Activated CD4-positive, alpha-beta T cell treated with anti-CD3 and anti-CD28 coated beads, Interleukin-2, amount 50 U/mL, for 16 hours (primary cell): Measurements from ENCODE around the gene SMG6.

Experiments
- DNase-seq: peaks from one replicate; pipeline ENCODE4 v3.0.0-alpha.2; 2020

The SMG6 gene

DNA sequence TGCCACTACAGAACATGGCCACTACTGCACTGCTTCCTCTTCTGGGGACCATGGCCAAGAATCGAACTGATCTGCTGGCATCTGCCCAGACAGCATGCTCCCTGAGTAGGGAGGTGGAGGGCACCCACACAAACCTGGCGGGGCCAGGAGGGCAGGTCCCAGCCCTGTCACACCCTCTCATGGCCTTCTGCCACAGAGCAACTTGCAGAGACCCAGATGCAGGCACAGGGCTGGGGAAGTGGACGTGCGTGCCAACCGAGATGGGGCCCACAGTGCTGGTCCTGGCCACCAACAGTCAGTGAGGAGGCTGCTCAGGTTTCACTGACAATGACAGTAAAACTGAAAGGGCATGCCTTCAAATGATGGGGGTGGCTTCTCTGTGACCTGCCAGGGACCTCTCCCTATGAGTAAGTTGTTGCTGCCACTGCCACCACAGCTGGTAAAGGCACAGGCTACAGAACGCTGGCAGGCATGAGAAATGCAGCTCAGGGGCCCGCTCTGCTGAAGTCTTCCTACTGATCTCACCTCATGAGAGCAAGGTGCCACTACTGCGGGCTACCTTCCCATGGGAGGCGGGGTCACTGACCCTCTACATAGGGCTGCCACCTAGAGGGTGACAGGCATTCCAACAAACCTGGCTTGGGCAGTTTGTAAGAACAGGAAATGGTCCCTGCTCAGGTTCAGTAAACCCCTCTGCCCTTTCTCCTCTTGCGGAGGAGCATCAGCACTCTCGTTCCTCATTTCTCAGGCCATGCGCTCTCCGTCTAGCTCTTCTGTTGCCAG is 233.2 kb downstream of the SMG6 start:
- peak; percentile 95 for DNase-seq

DNA sequence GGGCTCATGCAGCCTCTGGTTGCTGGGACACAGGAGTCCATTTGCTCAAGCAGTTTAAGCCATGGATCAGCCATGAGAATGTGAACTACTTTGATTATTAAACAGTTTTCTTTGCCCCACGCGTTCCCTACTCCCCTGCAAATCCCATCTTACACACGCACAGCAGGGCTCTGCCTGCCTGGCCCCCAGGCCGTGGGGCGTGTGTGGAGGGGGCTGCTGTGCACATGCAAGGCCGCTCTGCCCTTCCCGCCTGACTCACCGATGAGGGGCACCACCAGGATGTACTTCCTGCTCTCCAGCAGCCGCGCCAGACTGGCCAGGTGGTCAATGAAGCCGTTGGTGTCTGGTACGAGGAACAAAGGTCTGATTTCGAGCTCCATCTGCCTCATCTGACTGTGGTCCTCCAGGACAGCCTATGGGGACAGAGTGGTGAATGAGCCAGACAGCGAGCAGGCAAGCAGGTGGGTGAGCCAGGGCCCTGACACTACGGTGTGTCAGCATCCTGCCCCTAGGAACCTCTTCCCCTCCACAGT is 235.0 kb downstream of the SMG6 start:
- DNase-seq = no peak

DNA sequence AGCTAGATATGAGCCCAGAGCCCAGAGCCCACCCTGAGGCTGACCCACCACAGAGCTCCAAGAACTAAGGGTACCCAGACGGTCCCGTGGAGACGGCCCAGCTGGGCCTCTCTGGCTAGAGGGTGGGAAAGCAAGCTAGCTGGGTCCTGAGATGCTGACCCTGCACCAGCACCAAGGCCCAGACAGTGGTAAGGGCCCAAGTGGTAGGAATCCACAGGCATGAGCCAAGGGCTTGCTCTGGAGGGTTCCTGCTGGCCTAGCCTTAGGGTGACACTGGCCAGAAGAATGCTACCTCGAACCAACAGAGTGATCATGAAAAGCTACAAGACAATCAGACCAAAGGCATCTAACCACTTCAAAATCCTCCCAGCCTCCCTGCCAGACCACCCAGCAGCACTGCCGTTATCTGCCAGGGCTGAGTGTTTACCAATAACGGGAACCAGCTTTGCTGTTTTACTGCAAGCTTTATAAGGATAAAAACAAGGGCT is 235.5 kb downstream of the SMG6 start:
- DNase-seq = no peak

DNA sequence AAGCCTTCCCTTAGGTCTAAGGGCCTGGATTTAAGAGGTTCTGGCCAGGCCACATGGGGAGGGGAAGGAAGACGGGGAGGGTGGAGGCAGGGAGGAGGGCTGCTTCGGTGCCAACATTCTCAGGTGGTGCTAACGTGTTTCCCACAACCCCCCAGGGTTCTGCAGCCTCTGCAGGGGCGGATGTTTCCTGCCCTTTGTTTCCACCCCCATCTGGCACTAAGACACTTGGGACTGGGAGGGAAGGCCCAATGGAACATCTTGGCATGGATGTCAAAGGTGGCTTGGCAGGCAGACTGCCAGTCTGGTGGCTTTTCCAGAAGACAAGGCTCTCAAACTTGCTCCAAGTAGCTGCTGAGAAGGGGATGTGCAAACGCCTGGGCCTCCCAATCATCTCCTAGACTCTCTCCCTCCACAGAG is 236.0 kb downstream of the SMG6 start:
- no peak for DNase-seq

DNA sequence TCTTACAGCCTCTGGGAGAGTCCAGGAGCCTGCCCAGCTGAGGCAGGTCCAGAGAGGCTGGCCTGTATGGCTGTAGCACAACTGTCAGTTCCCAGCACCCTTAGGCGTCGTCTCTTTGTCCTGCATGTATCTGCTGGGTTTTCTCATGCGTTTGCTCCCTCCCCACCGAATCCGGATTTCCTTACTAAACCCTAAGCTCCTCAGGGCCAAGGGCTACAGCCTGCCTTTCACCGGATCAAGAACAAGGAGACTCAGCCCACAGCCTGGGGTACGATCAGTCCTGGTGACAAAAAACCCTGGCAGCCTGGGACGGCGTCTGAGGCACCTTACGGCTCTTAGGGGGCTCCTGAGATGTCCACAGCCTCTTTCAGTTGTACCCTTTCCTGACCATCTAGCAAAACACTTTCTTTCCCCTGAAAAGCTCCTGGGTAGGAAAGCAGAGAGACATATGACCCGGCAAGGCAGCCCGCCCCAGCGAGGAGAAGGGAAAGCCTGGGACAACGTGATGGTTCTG is 236.5 kb downstream of the SMG6 start:
- DNase-seq = no peak

DNA sequence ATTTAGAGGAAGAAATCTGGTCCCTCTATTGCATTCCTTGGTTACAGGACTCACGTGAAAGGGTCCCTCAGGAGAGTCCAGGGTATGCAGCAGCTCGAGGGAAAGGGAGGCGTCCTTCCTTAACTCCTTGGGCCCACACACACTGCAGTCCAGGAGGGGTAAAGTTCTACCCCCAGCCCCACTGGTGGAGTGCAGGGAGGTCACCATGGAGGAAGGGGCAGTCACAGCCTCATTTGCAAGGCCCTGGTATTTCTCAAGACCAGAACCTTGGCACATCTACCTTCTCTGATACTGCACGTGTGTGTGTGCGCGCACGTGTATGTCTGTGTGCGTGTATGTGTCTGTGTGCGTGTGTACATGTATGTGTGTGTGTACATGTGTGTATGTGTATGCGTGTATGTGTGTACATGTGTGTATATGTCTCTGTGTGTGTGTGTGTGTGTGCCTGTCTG is 237.6 kb downstream of the SMG6 start:
- no peak for DNase-seq

DNA sequence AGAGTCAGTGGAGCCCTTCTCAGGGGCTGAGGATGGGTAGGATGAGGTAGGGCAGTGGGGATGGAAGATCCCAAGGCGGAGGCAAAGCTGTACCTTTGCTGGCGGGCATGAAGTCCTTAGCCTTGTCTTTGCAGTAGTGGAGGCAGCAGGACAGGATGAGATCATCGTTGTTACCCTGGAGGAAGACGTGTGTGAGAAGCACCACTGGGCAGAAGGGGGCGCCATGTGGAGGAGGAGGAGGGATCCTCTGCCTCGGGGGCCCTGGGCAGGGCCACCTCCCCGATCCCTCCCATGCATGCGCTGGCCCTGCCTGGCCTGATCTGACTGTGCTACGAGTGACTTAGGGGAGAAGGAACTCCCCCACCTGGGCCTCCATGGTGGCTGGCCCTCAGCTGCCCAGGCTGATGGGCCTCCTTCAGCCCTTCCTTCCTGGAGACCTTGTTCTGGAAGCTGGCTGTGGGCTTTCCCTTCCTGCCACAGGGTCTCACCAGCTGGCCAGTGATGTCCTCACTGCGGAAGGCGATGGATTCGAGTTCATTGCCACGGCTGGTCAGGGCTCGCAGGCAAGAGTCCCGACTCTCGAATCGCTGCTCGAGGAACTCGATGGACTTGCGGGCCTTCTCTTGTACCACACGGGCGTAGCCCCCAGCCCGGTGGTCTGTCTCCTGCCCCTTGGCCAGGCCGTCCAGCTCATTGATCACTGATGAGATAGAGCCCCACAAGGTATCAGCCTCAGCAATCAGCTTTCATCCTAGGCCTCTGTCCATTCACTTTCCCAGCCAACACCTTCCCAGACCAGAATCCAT is 238.4 kb downstream of the SMG6 start:
- DNase-seq = peak; percentile 58

DNA sequence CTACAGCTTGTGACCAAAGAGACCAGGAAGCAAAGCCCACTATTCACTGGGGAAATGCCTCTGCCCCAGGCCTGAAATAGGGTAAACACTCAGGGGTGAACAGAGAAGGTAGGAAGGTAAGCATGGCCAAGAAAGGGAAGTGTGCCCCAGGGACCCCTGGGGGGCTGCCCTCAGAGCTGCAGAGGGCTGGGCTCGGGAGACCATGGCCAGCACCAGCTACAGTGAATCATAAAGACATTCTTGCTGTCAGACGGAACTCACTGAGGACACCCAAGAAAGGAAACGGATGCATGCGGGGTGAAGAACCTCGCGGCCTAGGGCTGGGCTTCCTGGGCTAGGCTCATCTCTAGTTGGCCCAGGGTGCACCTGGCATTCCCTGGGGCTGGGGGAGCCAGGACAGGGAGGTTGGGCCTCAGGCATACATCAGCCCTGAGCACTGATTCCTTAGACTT is 239.0 kb downstream of the SMG6 start:
- no peak for DNase-seq

DNA sequence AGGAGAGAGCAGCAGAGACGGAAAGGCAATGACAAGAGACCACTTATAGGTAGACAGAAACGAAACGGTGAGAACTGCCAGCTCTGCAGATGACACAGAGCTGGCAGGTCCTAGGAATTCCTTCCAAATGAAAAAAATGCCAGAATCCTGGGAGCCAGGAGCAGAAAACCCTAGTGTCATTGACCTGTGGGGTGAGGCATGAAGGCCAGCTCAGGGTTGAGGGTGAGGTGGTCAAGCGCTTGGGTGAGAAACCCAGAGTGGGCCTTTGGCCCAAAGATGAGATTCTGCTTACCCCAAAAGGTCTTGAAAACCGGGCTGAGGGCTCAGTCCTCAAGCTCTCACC is 239.5 kb downstream of the SMG6 start:
- no peak for DNase-seq

DNA sequence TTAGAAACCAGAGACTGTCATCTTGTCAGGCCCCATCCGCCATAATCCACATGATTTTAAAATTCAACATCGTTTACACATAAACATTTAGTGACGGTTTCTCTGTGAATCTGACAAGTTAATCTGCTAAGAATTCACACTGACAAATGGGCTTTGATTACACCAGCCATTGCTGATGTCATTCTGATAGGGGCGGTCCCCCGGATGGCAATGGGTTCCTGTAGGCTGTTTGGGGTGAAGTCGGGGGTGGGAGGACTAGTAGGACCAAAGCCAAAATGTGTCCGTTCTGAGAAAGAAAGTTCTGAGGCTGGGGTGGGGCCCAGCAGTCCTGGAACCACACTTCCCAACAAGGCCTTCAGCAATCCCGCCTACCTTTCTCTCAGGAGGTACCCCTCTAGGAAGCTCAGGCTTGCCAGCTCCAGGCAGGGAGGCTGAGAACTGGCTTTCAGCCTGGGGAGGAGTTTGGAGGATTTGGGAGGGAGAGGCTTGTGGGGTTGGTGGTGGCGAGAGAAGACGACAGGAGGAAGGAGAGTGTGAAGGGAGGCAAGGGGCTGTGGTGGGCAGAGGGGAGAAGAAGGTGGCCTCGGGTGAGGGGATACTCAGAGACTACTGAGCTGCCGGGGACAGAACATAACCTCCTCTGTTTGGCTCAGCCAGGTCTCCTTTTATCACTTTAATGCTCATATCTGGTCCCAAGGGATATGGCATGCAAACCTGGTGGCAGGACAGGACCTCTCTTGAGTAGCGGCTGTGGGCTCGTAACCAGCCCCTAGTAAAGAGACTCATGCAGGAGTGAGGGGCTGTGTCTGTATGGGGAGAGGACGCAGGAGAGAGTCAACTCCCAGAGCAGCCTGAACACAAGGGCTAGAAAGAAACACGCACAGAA is 240.1 kb downstream of the SMG6 start:
- DNase-seq = no peak

DNA sequence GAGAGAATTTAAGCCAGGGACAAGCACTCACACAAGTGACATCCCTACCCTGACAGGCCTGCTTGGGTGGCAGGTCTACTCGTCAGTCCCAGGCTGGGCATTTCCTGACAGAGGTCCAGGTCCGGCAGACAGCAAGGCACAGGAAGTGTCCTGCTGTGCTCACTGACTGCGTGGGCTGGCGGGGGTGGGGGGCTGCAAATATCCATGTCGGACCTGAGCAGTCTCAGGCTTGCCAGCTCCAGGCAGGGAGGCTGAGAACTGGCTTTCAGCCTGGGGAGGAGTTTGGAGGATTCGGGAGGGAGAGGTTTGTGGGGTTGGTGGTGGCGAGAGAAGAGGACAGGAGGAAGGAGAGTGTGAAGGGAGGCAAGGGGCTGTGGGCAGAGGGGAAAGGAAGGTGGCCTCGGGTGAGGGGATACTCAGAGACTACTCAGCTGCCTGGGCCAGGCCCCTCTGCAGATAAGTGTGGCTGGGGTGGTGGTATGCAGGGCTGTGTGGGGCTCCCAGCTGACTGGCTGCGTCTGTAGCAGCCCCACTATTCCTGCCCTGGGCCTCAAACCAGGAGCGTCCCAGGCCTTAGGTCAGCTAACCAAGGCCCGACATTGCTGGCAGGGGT is 240.9 kb downstream of the SMG6 start:
- DNase-seq = no peak

DNA sequence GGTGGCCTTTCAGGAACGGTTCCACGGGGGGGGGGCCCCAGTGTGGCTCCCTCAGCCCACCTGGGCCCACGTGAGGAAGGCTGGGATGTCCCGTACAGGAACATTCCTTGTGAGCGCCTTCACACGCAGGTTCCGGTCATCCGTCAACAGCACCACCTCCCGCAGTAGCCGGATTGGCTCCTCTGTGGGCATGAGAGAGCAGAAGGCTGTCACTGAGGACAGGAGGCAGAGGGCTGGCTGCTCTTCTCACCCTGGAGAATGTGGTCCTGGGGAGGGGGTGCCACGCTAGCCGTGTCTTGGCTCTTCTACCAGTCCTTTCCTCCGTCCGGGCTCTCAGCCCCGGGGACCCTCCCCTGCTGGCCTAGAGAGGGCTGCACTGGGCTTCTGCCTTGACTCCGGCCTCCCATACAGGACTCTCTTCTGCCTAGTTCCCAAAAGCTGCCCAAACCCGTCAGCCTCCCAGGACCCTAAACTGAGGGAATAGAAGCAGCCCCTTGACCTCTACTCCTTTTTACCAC is 242.1 kb downstream of the SMG6 start:
- DNase-seq = no peak

DNA sequence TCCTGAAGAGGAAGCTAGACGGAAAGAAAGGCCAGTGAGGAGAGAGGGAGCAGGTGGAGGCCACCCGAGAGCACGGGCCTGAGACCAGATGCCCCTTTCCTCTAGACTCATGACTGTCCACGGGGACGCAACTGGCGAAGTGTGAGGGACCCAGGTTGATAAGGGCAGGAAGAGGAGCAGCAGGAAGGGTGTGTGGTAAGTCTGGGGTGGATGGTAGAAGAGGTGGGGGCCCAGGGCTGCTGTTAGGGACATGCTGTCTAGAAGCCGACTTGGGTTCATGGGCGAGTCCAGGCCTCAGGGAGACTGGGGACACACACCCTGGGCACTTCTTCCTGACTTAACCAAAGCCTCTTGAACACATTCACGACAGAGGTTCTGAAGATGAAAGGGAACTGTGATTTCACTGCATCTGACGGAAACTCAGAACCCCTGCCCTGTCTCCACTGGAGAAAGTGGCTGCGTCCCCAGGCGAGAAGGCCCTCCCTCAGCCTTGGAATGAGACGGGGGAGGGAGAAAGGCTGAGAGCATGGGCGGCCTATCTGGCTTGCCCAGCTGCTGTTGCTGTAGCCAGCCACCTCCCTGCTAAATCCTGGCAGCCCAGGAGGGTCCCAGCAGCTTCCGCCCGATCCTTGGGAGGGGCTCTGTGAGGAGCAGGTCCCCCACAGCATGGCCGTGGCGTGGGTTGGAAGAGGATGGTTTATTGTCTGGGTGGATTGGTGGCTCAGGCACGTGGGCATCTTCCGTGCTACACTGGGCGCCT is 242.7 kb downstream of the SMG6 start:
- no peak for DNase-seq

DNA sequence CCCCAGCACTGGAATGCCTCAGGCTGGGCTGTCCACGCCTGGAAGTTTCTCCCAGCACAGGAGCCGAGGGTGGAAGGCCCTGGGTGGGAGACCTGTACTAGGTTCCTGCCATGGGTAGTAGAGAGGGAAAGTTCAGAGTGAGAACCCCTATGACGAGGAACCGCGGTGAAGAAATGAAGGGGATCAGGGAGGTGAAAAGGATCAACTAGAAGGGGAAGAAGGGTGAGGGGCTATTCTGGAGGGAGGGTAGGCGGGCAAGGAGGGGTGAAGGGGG is 243.3 kb downstream of the SMG6 start:
- DNase-seq = no peak

DNA sequence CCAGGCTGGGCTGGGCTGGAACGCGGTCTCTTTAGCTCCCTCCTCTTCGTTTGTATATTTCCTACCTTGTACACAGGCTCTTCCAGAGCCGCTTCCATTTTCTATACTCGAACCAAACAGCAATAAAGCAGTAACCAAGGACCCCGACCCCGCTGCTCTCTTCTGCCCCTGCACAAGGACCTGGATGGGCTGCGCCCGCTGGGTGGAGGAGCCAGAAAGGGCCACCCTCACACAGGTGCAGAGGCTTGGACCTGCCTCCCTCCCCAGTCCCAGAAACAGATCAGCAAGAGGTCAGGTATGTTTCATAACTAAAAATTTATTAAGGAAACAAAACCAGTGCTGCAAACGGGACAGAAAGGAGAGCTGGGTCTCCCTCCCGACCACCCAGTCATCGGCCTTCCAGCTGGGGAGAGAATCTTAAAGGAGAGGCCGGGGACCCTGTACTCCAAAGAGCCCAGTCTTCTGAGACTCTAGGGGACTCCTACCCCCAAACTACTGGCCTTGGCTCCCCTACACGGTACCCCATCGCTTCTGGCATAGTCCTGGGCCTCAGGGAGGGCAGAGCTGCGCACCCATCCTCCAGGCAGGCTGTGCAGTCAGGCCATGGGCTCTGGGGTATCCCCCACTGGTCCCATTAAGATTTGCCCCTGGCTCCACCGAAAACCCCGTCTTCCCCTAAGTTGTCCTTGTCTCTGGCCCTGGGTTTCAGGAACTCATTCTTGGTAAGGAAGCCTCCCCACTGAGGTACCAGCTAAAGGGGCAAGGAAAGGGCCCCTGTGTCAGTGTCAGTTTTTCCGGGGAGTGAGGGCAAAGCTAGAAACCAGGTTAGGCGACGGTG is 243.8 kb downstream of the SMG6 start:
- DNase-seq = no peak

DNA sequence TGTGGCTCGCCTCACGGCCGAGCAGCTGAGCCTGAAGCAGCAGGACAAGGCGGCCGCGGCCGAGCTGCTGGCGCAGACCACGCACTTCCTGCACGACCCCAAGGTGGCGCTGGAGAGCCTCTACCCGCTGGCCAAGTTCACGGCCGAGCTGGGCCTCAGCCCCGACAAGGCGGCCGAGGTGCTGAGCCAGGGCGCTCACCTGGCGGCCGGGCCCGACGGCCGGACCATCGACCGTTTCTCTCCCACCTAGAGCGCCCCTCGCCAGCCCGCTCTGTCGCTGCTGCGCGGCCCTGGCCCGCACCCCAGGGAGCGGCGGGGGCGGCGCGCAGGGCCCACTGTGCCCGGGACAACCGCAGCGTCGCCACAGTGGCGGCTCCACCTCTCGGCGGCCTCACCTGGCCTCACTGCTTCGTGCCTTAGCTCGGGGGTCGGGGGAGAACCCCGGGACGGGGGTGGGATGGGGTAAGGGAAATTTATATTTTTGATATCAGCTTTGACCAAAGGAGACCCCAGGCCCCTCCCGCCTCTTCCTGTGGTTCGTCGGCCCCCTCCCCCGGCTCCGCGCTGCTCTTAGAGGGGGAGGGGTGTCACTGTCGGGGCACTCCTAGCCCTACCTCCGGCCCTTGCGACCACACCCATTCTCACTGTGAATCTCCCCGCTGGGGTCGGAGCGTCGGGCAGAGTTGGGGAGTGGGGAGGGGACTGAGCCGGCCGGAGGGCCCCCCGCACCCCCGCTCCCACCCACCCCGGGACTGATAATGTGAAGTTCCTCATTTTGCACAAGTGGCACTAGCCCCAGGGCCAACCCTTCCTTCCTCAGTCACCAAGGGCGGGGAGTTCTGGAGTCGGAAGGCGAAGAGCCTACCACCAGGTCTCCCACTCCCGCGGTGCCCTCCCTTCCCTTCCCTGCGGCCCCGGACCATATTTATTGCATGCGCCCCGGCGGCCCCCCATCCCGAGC is 244.7 kb downstream of the SMG6 start:
- DNase-seq = peak; percentile 71

DNA sequence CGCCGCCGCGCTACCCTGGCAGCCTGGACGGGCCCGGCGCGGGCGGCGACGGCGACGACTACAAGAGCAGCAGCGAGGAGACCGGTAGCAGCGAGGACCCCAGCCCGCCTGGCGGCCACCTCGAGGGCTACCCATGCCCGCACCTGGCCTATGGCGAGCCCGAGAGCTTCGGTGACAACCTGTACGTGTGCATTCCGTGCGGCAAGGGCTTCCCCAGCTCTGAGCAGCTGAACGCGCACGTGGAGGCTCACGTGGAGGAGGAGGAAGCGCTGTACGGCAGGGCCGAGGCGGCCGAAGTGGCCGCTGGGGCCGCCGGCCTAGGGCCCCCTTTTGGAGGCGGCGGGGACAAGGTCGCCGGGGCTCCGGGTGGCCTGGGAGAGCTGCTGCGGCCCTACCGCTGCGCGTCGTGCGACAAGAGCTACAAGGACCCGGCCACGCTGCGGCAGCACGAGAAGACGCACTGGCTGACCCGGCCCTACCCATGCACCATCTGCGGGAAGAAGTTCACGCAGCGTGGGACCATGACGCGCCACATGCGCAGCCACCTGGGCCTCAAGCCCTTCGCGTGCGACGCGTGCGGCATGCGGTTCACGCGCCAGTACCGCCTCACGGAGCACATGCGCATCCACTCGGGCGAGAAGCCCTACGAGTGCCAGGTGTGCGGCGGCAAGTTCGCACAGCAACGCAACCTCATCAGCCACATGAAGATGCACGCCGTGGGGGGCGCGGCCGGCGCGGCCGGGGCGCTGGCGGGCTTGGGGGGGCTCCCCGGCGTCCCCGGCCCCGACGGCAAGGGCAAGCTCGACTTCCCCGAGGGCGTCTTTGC is 245.6 kb downstream of the SMG6 start:
- DNase-seq = no peak

DNA sequence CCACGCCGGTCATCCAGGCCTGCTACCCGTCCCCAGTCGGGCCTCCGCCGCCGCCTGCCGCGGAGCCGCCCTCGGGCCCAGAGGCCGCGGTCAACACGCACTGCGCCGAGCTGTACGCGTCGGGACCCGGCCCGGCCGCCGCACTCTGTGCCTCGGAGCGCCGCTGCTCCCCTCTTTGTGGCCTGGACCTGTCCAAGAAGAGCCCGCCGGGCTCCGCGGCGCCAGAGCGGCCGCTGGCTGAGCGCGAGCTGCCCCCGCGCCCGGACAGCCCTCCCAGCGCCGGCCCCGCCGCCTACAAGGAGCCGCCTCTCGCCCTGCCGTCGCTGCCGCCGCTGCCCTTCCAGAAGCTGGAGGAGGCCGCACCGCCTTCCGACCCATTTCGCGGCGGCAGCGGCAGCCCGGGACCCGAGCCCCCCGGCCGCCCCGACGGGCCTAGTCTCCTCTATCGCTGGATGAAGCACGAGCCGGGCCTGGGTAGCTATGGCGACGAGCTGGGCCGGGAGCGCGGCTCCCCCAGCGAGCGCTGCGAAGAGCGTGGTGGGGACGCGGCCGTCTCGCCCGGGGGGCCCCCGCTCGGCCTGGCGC is 246.3 kb downstream of the SMG6 start:
- no peak for DNase-seq
